Type B pancreatic cell (in vitro differentiated cells): ENCODE results near the gene RIBC1. TPM values are rescaled to one million over a fixed set of nuclear protein-coding genes. Genes with fewer than 3 reads are reported as not detected.
"Not testable (repeated sequence)": the region's sequence is repeated elsewhere in the genome, so short reads cannot be mapped to it uniquely, and the experiment has no call there.

Experiments used
- DNase-seq: peaks from one replicate; pipeline ENCODE4 v3.0.0; 2021; ENCODE audit warnings: mixed read lengths; ENCODE audit not compliant: unreplicated experiment; ENCODE audit errors: extremely low spot score
- H3K27ac Mint-ChIP-seq: 2 replicates; pipeline ENCODE4 v1.8.0; 2021; ENCODE audit warnings: mild to moderate bottlenecking, mixed read lengths
- H3K27me3 Mint-ChIP-seq: 2 replicates; pipeline ENCODE4 v1.8.0; 2021; ENCODE audit warnings: mixed read lengths
- H3K36me3 Mint-ChIP-seq: 2 replicates; pipeline ENCODE4 v1.8.0; 2021; ENCODE audit warnings: mixed read lengths
- H3K4me1 Mint-ChIP-seq: one replicate; pipeline ENCODE4 v1.8.0; 2021; ENCODE audit warnings: mixed read lengths; ENCODE audit not compliant: unreplicated experiment
- H3K4me3 Mint-ChIP-seq: 2 replicates; pipeline ENCODE4 v1.8.0; 2021; ENCODE audit warnings: mild to moderate bottlenecking, mixed read lengths
- H3K9me3 Mint-ChIP-seq: 2 replicates; pipeline ENCODE4 v1.8.0; 2021; ENCODE audit warnings: mixed read lengths
- CTCF ChIP-seq: fragments of 200-600 bp; sonication (generic); conservative IDR thresholded peaks from 2 replicates; pipeline ENCODE4 v1.5.0; 2021; ENCODE audit warnings: antibody characterized with exemption, mild to moderate bottlenecking
- total RNA-seq: library from RNA; stranded (reverse); gene quantifications from 2 replicates; pipeline ENCODE4 v1.2.1, GENCODE V29; 2021; ENCODE audit warnings: low replicate concordance

The RIBC1 gene
- total RNA-seq, 1 donor from 2014 or later, result 2.7 TPM

- H3K4me3 Mint-ChIP-seq, result no peak overlapping the region
Observed at GRCh38 chrX:53456254-53456653, 33.6 kb downstream of the RIBC1 start.

DNA sequence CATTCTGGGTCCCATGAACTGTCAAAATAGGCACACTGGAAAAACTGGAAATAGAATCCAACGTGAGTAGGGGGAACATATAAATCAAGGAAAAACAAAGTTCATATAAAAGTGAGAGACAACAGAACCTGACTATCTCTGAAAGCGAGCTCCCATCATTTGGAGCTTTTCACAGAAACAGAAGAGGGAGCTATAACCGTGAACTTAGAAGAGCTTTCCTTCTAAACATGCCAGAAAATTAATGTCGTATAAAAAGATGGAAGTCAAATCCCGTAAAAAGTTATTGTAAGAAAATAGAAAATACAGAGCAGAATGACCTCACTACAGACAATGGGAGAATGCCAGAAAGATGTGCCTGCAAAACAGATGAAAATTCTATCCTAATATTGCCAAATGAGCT lies 35.4 kb downstream of the RIBC1 start:
- TF ChIP-seq CTCF, result no peak
- Mint-ChIP-seq H3K9me3 (no peaks in the 10 kb centered on the region), H3K27me3 (peaks cover 7% of the 10 kb centered on the region), H3K4me3 (no peak overlapping the region), H3K4me1 (no peaks in the 10 kb centered on the region), H3K36me3 (no peaks in the 10 kb centered on the region), H3K27ac (no peak overlapping the region)
- no peak for DNase-seq

More at GRCh38 chrX:53456254-53456653, 33.6 kb downstream of the RIBC1 start:
- Mint-ChIP-seq H3K36me3 (no peaks in the 10 kb centered on the region), H3K4me1 (no peaks in the 10 kb centered on the region), H3K27me3 (peaks cover 5% of the 10 kb centered on the region), H3K9me3 (no peaks in the 10 kb centered on the region), H3K27ac (no peak overlapping the region)
- no peak for TF ChIP-seq CTCF
- no peak for DNase-seq

GRCh38 chrX:53468659-53469058 lies 46.0 kb downstream of the RIBC1 start:
- not testable (repeated sequence) for H3K4me3 Mint-ChIP-seq, H3K9me3 Mint-ChIP-seq, H3K27me3 Mint-ChIP-seq, H3K36me3 Mint-ChIP-seq, H3K4me1 Mint-ChIP-seq, H3K27ac Mint-ChIP-seq, DNase-seq

DNA sequence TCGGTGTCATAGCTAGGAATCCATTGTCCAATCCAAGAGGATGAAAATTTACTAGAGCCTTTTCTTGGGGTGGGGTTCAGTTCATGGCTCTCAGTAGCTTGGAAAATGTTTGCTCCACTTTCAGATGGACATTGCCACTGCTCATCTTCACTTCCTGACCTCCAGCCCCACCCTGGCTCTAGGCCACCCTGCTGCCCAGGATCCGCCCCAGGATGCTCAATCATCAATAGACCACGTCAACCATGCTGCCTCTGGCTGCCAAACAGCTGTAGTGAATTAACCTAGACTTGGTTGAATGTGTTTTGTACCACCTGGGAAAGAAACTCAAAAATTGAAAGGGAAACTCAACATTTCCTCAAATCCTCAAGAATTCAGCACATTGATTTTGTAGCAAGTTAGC lies 48.7 kb downstream of the RIBC1 start:
- no peak for DNase-seq
- H3K36me3 Mint-ChIP-seq, result no peaks in the 10 kb centered on the region
- peaks cover 3% of the 10 kb centered on the region for H3K27me3 Mint-ChIP-seq
- H3K4me3 Mint-ChIP-seq, result no peak overlapping the region
- no peak for TF ChIP-seq CTCF
- no peak overlapping the region for H3K27ac Mint-ChIP-seq
- H3K9me3 Mint-ChIP-seq, result no peaks in the 10 kb centered on the region
- no peaks in the 10 kb centered on the region for H3K4me1 Mint-ChIP-seq

GRCh38 chrX:53474707-53475106 lies 52.0 kb downstream of the RIBC1 start:
- Mint-ChIP-seq H3K4me3 (no peak overlapping the region), H3K27me3 (peaks cover 3% of the 10 kb centered on the region), H3K36me3 (no peaks in the 10 kb centered on the region), H3K27ac (no peak overlapping the region), H3K4me1 (no peaks in the 10 kb centered on the region), H3K9me3 (no peaks in the 10 kb centered on the region)
- no peak for DNase-seq
- TF ChIP-seq CTCF, result no peak

DNA sequence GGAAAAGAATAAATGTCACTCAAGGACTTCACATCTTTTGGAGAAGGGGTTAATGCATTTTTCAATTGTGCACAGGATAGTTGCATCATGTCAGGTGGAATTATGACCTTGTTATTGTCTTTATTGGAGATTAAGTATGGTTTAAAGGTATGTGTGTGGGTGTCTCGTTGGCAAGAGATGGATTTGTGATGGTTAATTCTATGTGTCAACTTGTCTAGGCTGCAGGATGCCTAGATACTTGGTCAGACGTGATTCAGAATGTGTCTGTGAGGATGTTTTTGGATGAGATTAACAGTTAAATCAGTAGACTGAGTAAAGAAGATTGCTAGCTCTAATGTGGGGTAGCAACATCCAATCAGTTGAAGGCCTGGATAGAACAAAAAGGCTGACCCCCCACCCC lies 53.7 kb downstream of the RIBC1 start:
- H3K4me3 Mint-ChIP-seq, result no peak overlapping the region
- TF ChIP-seq CTCF, result no peak
- H3K9me3 Mint-ChIP-seq, result no peaks in the 10 kb centered on the region

More for the DNA sequence above, 53.7 kb downstream of the RIBC1 start:
- Mint-ChIP-seq H3K36me3 (no peaks in the 10 kb centered on the region), H3K27me3 (peaks cover 3% of the 10 kb centered on the region), H3K27ac (no peak overlapping the region), H3K4me1 (no peaks in the 10 kb centered on the region)
- no peak for DNase-seq
